ENCODE results near the gene NCF1.
"Not testable (repeated sequence)": the region's sequence is repeated elsewhere in the genome, so short reads cannot be mapped to it uniquely, and the experiment has no call there.

Gene NCF1

DNA sequence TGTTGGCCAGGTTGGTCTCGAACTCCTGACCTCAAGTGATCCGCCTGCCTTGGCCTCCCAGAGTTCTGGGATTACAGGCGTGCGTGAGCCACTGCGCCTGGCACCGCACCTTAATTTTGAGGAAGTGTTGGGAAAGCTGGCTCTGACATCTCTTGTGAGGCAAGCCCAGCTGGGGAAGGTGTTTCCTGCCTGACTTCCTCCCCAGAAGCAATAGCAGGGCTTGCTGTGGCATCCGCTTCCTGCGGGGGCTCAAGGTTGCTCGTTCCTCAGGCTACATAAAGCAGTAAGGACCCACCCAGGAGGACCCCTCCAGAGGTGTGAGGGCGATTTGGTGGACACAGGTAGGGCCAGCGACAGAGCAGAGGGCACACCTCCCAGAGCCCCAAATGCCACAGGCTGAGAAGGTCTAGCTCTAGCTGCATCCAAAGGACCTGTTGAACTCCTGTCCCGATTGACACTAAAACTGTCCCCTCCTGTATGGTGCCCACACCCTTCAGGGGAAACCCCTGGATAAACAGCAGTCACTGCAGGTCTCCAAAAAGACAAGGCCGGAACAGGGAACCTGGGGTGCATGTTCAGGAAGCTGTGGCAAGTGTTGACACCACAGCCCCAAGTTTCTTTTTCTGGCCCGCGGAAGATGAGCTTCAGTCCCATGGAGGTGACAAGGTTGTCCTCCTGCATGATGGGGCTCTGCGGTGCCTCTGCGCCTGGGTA is 8.4 kb upstream of the NCF1 start:
- DNase-seq; H3K4me3 Mint-ChIP-seq; H3K36me3 Mint-ChIP-seq (ENCODE audit: low read depth); H3K27ac Mint-ChIP-seq; H3K9me3 Mint-ChIP-seq; H3K27me3 Mint-ChIP-seq (ENCODE audit: low read depth, poor library complexity); H3K4me1 Mint-ChIP-seq: not testable (repeated sequence)

DNA sequence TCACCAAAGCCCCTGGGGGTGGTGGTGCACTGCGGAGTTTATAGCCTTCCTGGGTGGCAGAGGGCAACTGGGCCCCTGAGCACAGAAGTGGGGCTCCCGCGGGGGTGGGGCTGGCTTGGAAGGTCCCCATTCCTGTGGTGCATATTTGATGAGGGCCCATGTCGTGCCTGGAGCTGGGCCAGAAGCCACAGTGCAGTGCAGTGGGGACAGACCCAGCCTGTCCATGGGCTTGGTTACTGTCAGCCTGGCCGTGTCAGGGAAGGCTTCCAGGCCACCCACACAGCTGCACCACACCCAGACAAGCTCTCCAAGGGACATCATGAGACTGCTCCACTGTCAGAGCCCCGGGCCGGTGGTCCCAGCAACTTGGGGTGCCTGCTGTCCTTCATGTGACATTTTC is 7.3 kb upstream of the NCF1 start:
- H3K9me3 Mint-ChIP-seq; DNase-seq; H3K4me1 Mint-ChIP-seq; H3K4me3 Mint-ChIP-seq; H3K36me3 Mint-ChIP-seq (ENCODE audit: low read depth); H3K27ac Mint-ChIP-seq; H3K27me3 Mint-ChIP-seq (ENCODE audit: low read depth, poor library complexity): not testable (repeated sequence)

DNA sequence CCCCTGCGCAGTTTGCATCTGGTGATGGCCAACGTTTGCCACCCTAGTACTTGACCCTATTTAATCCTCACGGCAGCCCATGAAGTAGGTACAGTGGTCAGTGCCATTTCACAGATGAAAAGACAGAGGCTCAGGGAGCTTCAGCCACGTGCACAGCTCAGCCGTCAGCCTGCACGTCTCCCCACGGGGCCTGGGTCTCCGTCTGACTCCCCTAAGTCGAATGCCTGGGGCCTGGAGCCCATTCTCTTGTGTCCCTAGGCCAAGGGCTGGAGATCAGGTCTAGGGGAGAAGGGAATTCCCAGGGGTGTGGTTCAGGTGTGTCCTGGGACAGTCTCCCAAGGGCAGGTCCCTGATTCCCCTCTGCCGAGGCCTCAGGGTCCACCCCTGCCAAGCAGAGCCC is 6.8 kb upstream of the NCF1 start:
- not testable (repeated sequence) for H3K27ac Mint-ChIP-seq; H3K4me3 Mint-ChIP-seq; H3K4me1 Mint-ChIP-seq; H3K9me3 Mint-ChIP-seq; DNase-seq; H3K27me3 Mint-ChIP-seq (ENCODE audit: low read depth, poor library complexity); H3K36me3 Mint-ChIP-seq (ENCODE audit: low read depth)

DNA sequence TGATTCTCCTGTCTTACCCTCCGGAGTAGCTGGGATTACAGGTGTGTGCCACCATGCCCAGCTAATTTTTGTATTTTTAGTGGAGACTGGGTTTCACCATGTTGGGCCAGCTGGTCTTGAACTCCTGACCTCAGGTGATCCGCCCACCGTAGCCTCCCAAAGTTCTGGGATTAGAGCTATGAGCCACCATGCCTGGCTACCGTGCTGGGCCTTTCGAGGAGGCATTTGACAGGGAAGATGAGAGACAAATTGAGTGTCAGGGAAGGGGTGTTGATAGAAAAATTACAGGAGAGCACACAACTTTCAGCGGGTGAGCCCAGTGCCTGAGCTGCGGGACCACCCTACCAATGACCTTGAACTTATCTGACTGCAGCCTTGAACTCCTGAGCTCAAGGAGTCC is 3.7 kb upstream of the NCF1 start:
- not testable (repeated sequence) for H3K36me3 Mint-ChIP-seq (ENCODE audit: low read depth); H3K4me3 Mint-ChIP-seq; H3K4me1 Mint-ChIP-seq; H3K27ac Mint-ChIP-seq; H3K9me3 Mint-ChIP-seq; DNase-seq; H3K27me3 Mint-ChIP-seq (ENCODE audit: low read depth, poor library complexity)

DNA sequence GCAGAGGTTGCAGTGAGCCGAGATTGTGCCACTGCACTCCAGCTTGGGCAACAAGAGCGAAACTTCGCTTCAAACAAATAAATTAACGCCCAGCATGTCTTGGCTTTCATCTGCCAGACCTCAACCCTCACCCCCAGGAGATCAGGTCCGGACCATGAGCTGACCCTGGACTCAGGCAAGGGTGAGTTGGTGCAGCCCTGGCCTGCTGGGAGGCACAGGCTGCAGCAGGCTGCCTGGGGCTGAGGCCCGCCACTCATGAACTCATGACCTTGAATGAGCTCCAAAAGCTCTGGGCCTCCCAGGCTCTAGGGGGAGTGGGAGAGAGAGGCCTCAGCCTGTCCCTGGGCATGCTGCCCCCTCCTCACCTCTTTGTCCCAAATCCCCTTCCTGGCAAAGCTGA is 1.7 kb upstream of the NCF1 start:
- DNase-seq; H3K36me3 Mint-ChIP-seq (ENCODE audit: low read depth); H3K4me1 Mint-ChIP-seq; H3K27ac Mint-ChIP-seq; H3K4me3 Mint-ChIP-seq; H3K27me3 Mint-ChIP-seq (ENCODE audit: low read depth, poor library complexity); H3K9me3 Mint-ChIP-seq: not testable (repeated sequence)

DNA sequence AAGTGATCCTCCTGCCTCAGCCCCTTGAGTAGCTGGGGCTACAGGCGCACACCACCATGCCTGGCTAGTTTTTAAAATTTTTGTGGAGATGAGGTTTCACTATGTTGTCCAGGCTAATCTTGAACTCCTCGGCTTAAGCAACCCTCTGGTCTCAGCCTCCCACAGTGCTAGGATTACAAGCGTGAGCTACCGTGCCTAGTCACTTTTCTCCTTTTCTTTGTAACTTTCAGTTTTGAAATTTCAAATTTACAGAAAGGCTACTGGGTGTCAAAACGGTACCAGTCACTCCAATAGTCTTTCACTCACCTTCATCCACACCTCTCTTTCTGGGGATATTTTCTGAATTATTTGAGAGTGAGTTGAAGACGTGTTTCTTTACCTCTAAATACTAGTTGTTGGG is 1.3 kb downstream of the NCF1 start:
- H3K36me3 Mint-ChIP-seq (ENCODE audit: low read depth); H3K9me3 Mint-ChIP-seq; H3K4me1 Mint-ChIP-seq; H3K4me3 Mint-ChIP-seq; H3K27me3 Mint-ChIP-seq (ENCODE audit: low read depth, poor library complexity); DNase-seq; H3K27ac Mint-ChIP-seq: not testable (repeated sequence)

DNA sequence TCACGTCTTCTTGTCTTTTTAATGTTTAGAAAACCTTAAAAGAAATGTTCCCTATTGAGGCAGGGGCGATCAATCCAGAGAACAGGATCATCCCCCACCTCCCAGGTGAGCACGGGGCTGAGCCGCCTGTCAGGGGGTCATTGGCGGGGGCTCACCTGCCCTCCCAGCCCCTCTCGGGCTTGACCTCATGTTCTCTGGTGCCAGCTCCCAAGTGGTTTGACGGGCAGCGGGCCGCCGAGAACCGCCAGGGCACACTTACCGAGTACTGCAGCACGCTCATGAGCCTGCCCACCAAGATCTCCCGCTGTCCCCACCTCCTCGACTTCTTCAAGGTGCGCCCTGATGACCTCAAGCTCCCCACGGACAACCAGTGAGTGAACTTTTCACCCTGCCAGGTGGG is 5.2 kb downstream of the NCF1 start:
- H3K27me3 Mint-ChIP-seq (ENCODE audit: low read depth, poor library complexity) = not testable (repeated sequence)

DNA sequence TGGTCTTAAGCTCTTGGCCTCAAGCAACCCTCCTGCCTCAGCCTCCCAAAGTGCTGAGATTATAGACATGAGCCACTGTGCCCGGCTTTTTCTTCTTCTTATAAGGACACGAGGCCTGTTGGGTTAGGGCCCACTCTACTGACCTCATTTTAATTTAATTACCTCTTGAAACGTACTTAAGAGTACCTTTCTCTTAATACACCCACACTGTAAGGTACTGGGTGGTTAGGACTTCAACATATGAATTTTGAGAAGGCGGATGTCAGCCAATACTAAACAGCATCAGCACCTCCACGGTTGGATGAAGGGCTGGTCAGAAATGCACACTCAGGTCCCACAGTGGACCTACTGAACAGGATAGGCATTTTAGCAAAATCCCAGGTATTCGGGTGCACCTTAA is 7.9 kb downstream of the NCF1 start:
- not testable (repeated sequence) for H3K27ac Mint-ChIP-seq; H3K4me3 Mint-ChIP-seq; H3K4me1 Mint-ChIP-seq; DNase-seq; H3K27me3 Mint-ChIP-seq (ENCODE audit: low read depth, poor library complexity); H3K36me3 Mint-ChIP-seq (ENCODE audit: low read depth); H3K9me3 Mint-ChIP-seq

More for the DNA sequence above, 5.2 kb downstream of the NCF1 start:
- H3K4me1 Mint-ChIP-seq; H3K9me3 Mint-ChIP-seq; DNase-seq; H3K27ac Mint-ChIP-seq; H3K36me3 Mint-ChIP-seq (ENCODE audit: low read depth); H3K4me3 Mint-ChIP-seq: not testable (repeated sequence)

DNA sequence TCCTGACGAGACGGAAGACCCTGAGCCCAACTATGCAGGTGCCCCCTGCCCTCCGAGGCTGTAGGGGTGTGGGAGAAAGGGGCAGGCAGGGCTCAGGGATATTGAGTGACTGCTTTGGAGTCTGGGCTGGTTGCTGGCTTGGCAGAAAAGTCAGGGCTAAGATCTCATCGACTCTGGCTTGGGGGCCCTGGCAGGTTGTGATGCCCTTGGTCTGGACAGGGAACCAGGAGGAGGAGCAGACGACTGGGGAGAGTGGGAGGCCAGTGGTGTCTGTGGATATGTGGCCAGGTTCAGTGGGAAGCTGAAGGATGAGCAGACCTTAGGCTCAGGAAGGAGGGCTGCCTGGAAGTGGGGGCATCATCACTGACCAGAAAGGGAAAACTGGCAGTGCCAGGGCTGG is 9.8 kb downstream of the NCF1 start:
- H3K4me1 Mint-ChIP-seq; H3K4me3 Mint-ChIP-seq; DNase-seq; H3K9me3 Mint-ChIP-seq; H3K36me3 Mint-ChIP-seq (ENCODE audit: low read depth); H3K27me3 Mint-ChIP-seq (ENCODE audit: low read depth, poor library complexity); H3K27ac Mint-ChIP-seq: not testable (repeated sequence)

DNA sequence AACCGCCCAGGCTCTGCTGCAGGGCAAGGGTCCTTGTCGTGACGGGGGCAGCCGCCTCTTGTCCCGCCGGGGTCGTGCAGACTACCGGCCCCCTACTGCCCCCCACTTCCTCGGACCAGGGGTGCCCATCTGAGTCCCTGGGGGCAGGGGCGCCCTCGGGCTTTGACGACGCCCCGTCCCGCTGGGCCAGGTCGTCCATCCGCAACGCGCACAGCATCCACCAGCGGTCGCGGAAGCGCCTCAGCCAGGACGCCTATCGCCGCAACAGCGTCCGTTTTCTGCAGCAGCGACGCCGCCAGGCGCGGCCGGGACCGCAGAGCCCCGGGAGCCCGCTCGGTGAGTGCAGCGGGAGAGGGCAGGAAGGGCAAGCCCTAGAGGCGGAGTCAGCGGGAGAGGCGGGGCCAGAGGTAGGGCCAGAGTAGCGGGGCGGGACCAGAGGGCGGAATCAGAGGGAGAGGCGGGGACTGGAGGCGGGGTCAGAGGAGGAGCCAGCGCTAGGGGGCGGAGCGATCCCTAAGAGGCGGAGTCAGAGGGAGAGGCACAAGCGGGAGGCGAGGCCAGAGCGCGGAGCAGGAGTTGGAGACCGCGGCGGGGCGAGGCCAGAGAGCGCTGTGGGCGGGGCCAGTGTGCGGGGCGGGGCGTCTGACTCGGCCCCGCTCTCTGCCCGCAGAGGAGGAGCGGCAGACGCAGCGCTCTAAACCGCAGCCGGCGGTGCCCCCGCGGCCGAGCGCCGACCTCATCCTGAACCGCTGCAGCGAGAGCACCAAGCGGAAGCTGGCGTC is 14.7 kb downstream of the NCF1 start:
- H3K9me3 Mint-ChIP-seq; H3K4me3 Mint-ChIP-seq; H3K4me1 Mint-ChIP-seq; H3K27me3 Mint-ChIP-seq (ENCODE audit: low read depth, poor library complexity); H3K27ac Mint-ChIP-seq; H3K36me3 Mint-ChIP-seq (ENCODE audit: low read depth): not testable (repeated sequence)
- DNase-seq = peak; percentile 98

DNA sequence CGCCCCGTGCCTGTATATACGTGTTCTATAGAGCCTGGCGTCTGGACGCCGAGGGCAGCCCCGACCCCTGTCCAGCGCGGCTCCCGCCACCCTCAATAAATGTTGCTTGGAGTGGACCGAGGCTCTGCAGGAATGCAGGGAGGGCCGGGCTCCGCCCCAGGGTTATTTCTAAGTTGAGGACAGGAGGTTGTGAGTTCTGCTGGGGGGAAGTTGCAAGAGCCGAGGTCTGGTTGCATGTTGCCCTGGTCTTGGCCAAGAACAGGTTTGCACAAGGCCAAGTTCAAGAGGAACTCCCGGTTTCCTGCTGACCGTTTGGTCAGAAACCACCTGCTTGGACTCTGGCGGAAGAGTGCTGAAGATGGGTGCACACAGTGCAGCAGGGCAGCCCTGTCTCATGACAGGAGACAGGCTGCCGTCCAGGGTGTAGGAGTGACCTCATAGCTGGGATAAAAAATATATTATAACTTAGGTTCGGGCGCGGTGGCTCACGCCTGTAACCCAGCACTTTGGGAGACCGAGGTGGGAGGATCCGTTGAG is 15.5 kb downstream of the NCF1 start:
- not testable (repeated sequence) for H3K27ac Mint-ChIP-seq; H3K27me3 Mint-ChIP-seq (ENCODE audit: low read depth, poor library complexity)

DNA sequence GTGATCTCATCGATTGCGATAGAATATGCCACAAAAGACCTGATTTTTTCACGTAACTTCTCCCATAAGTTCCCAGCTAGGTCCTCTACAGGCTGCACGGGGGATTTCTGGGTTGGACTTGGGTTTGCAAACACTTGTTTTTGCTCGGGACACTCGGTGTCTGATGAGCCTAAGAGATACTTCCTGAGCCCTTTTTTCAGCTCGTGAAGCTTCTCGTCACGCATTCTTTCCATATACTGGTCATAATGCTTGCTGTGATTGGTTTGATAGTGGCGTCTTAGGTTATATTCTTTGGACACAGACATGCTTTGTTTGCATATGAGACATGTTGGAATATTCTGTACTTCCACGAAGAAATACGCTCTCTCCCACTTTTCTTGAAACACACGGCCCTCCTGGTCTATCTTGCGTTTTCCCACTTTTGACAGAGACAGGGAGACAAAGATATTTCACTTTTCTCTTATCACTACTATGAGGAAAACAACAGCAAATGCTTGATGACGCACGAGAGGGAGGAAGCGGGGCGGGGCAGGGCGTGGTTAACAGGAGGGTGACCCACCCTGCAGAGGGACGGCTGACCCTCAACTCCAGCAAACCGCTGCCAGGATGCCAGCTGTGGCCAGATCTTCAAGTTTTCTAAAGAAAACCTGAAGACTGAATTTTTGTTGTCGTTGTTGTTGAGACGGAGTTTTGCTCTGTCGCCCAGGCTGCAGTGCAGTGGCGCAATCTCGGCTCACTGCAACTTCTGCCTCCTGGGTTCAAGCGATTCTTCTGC is 24.2 kb downstream of the NCF1 start:
- not testable (repeated sequence) for H3K4me3 Mint-ChIP-seq; H3K4me1 Mint-ChIP-seq; H3K27me3 Mint-ChIP-seq (ENCODE audit: low read depth, poor library complexity); H3K36me3 Mint-ChIP-seq (ENCODE audit: low read depth); H3K27ac Mint-ChIP-seq; DNase-seq; H3K9me3 Mint-ChIP-seq

More for the DNA sequence above, 15.5 kb downstream of the NCF1 start:
- DNase-seq; H3K9me3 Mint-ChIP-seq; H3K4me1 Mint-ChIP-seq; H3K4me3 Mint-ChIP-seq; H3K36me3 Mint-ChIP-seq (ENCODE audit: low read depth): not testable (repeated sequence)

DNA sequence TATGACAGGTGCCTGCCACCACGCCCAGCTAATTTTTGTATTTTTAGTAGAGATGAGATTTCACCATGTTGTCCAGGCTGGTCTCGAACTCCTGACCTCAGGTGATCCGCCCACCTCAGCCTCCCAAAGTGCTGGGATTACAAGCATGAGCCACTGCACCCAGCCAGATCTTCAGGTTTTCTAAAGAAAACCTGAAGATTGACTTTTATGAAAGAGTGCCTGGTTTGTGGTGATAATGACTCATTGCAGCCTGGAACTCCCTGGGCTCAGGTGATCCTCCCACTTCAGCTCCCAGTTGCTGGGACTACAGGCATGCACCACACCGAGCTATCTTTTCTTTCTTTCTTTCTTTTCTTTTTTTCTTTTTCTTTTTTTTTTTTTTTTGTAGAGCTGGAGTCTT is 24.8 kb downstream of the NCF1 start:
- not testable (repeated sequence) for H3K27ac Mint-ChIP-seq; H3K36me3 Mint-ChIP-seq (ENCODE audit: low read depth); H3K27me3 Mint-ChIP-seq (ENCODE audit: low read depth, poor library complexity); H3K4me1 Mint-ChIP-seq; H3K4me3 Mint-ChIP-seq; DNase-seq; H3K9me3 Mint-ChIP-seq

DNA sequence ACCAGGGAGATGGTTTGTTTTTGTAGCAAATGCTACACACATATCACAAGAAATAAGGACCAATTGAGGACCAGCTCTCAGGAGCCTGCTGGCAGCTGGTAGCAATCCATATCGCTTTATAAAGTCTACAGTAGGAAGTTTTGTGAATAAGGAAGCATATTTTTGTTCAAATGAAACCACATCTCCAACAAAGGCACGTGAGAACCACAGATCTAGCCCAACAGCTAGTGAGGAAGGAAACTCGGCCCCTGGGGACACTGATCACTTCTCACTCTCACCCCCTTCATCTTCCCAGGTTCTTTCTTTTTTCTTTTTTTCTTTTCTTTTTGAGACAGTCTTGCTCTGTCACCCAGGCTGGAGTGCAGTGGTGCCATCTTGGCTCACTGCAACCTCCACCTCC is 42.1 kb downstream of the NCF1 start:
- not testable (repeated sequence) for H3K9me3 Mint-ChIP-seq; DNase-seq; H3K27me3 Mint-ChIP-seq (ENCODE audit: low read depth, poor library complexity); H3K4me3 Mint-ChIP-seq; H3K4me1 Mint-ChIP-seq; H3K27ac Mint-ChIP-seq; H3K36me3 Mint-ChIP-seq (ENCODE audit: low read depth)

All from nephron progenitor cell (in vitro differentiated cells).